NCI-H146 (cell line): Measurements from ENCODE around the gene CRISP1.
"Not testable (repeated sequence)": the region's sequence is repeated elsewhere in the genome, so short reads cannot be mapped to it uniquely, and the experiment has no call there.

Experiments used
- DNase-seq: peaks from one replicate; lab custom pipeline; 2025; lab: John Stamatoyannopoulos, UW

Gene CRISP1

GRCh38 chr6:49866485-49866943 is at the start of gene CRISP1:
Gene CRISP1, minus strand, starts transcription at chr6:49866535. Its CDS starts 9,135 bp downstream, at chr6:49857400.
- no peak for DNase-seq

GRCh38 chr6:49915035-49915434 is 48.7 kb upstream of the CRISP1 start:
- no peak for DNase-seq

- DNase-seq = peak; percentile 38
These were observed 47.5 kb upstream of the CRISP1 start for GRCh38 chr6:49913636-49914375.

GRCh38 chr6:49912196-49912595 is 45.9 kb upstream of the CRISP1 start:
- no peak for DNase-seq

GRCh38 chr6:49911252-49911651 is 44.9 kb upstream of the CRISP1 start:
- no peak for DNase-seq

GRCh38 chr6:49909563-49909962 is 43.2 kb upstream of the CRISP1 start:
- no peak for DNase-seq

- DNase-seq = no peak
These were observed 40.2 kb upstream of the CRISP1 start for GRCh38 chr6:49906526-49906925.

GRCh38 chr6:49905296-49905695 is 39.0 kb upstream of the CRISP1 start:
- no peak for DNase-seq

GRCh38 chr6:49902856-49903255 is 36.5 kb upstream of the CRISP1 start:
- no peak for DNase-seq

- DNase-seq = no peak
These were observed 32.7 kb upstream of the CRISP1 start for GRCh38 chr6:49898904-49899566.

GRCh38 chr6:49895553-49895952 is 29.2 kb upstream of the CRISP1 start:
- DNase-seq = not testable (repeated sequence)

- no peak for DNase-seq
These were observed 25.9 kb upstream of the CRISP1 start for GRCh38 chr6:49892280-49892679.

GRCh38 chr6:49890988-49891387 is 24.7 kb upstream of the CRISP1 start:
- no peak for DNase-seq

GRCh38 chr6:49888742-49889431 is 22.6 kb upstream of the CRISP1 start:
- DNase-seq = no peak

GRCh38 chr6:49868951-49869529 is 2.7 kb upstream of the CRISP1 start:
- no peak for DNase-seq

GRCh38 chr6:49856282-49856681 is 10.1 kb downstream of the CRISP1 start:
- DNase-seq = no peak

- DNase-seq = no peak
These were observed 11.1 kb downstream of the CRISP1 start for GRCh38 chr6:49855221-49855620.

- no peak for DNase-seq
These were observed 13.4 kb downstream of the CRISP1 start for GRCh38 chr6:49852975-49853374.

- peak; percentile 45 for DNase-seq
These were observed 17.0 kb downstream of the CRISP1 start for GRCh38 chr6:49849213-49849907.

GRCh38 chr6:49847673-49848072 is 18.7 kb downstream of the CRISP1 start:
- DNase-seq = no peak

- DNase-seq = no peak
These were observed 19.3 kb downstream of the CRISP1 start for GRCh38 chr6:49847014-49847413.

- DNase-seq = no peak
These were observed 24.9 kb downstream of the CRISP1 start for GRCh38 chr6:49841424-49841823.
